ELF-1 (cell line): ENCODE results near the gene CCDC134.
A peak's percentile ranks its signal among the peaks of the same experiment; 100 is the strongest.
"Not testable (repeated sequence)": the region's sequence is repeated elsewhere in the genome, so short reads cannot be mapped to it uniquely, and the experiment has no call there.

Experiments
- DNase-seq: peaks from one replicate; pipeline ENCODE4 v3.0.0-alpha.2; 2016; ENCODE audit warnings: low read depth, low spot score

The CCDC134 gene

GRCh38 chr22:41822317-41823057 is 22.0 kb downstream of the CCDC134 start:
- no peak for DNase-seq

- DNase-seq: no peak
Observed at GRCh38 chr22:41823797-41824196, 23.3 kb downstream of the CCDC134 start.

- DNase-seq: no peak
Observed at GRCh38 chr22:41825376-41825775, 24.9 kb downstream of the CCDC134 start.

- DNase-seq: no peak
Observed at GRCh38 chr22:41826021-41826420, 25.5 kb downstream of the CCDC134 start.

- no peak for DNase-seq
Observed at GRCh38 chr22:41826430-41827383, 26.2 kb downstream of the CCDC134 start.

- DNase-seq: no peak
Observed at GRCh38 chr22:41827671-41828070, 27.2 kb downstream of the CCDC134 start.

- peak; percentile 61 for DNase-seq
Observed at GRCh38 chr22:41828516-41828915, 28.0 kb downstream of the CCDC134 start.

- DNase-seq: no peak
Observed at GRCh38 chr22:41830174-41830573, 29.7 kb downstream of the CCDC134 start.

- DNase-seq: peak; percentile 52
Observed at GRCh38 chr22:41831383-41831782, 30.9 kb downstream of the CCDC134 start.

- DNase-seq: no peak
Observed at GRCh38 chr22:41831828-41832552, 31.5 kb downstream of the CCDC134 start.

- DNase-seq: peak; percentile 100
Observed at GRCh38 chr22:41832553-41833368, 32.3 kb downstream of the CCDC134 start, which contains the start of gene SREBF2. SREBF2 (plus strand) TSS chr22:41833105; CDS start chr22:41833271, 166 bp downstream.

GRCh38 chr22:41833369-41834004 is 33.0 kb downstream of the CCDC134 start:
- peak; percentile 49 for DNase-seq

GRCh38 chr22:41834005-41834944 is 33.8 kb downstream of the CCDC134 start:
- no peak for DNase-seq

- DNase-seq: not testable (repeated sequence)
Observed at GRCh38 chr22:41835462-41835861, 35.0 kb downstream of the CCDC134 start.

- DNase-seq: no peak
Observed at GRCh38 chr22:41836551-41836950, 36.1 kb downstream of the CCDC134 start.

GRCh38 chr22:41838842-41839618 is 38.6 kb downstream of the CCDC134 start:
- DNase-seq: no peak

GRCh38 chr22:41840216-41840615 is 39.7 kb downstream of the CCDC134 start:
- DNase-seq: no peak

GRCh38 chr22:41841085-41841712 is 40.7 kb downstream of the CCDC134 start:
- no peak for DNase-seq
